OCI-LY3 (cell line): ENCODE data around the gene INPP5A.

ENCODE experiments used
- EZH2phosphoT487 ChIP-seq: fragments of 200-600 bp; shearing (Covaris generic); IDR thresholded peaks from 2 replicates; pipeline ENCODE4 v1.6.1; 2018; ENCODE audit warnings: antibody characterized with exemption, mixed run types, low read depth
- TF ChIP-seq, protein P1 (sequence below): fragments of 200-600, 300-600 bp; sonication (generic); IDR thresholded peaks from 2 replicates; pipeline ENCODE4 v1.5.1; 2014; ENCODE audit warnings: antibody characterized with exemption, low read length, low read depth

DNA sequence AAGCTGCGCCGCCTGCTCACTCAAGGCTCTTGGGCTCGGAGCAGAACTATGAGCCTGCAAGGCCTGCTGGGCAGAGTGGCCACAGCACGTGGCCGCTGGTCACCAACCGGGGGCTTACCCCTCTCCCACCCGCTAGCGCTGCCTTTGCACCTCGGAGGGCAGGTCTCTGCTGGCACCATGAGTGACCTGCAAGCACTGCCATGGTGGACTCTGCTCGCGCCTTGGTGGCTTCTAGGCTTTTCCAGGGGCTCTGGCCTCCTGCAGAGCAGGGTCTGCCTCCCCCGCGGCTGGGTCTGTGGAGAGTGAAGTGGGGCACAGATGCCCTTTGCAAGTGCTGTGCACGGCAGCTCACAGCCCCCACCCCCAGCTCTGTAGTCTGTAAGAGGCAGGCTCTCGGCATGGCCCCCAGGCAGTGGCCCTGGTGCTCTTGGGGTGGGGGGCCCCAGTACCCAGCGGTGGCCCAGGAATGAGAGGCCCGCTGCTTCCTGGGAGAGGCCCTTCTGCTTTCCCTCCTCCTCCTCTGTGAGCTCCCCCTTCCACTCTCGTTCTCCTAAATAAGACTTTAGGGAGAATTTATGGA is 119.6 kb downstream of the INPP5A start:
- TF ChIP-seq, protein P1, sequence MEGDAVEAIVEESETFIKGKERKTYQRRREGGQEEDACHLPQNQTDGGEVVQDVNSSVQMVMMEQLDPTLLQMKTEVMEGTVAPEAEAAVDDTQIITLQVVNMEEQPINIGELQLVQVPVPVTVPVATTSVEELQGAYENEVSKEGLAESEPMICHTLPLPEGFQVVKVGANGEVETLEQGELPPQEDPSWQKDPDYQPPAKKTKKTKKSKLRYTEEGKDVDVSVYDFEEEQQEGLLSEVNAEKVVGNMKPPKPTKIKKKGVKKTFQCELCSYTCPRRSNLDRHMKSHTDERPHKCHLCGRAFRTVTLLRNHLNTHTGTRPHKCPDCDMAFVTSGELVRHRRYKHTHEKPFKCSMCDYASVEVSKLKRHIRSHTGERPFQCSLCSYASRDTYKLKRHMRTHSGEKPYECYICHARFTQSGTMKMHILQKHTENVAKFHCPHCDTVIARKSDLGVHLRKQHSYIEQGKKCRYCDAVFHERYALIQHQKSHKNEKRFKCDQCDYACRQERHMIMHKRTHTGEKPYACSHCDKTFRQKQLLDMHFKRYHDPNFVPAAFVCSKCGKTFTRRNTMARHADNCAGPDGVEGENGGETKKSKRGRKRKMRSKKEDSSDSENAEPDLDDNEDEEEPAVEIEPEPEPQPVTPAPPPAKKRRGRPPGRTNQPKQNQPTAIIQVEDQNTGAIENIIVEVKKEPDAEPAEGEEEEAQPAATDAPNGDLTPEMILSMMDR, result no peak
- no peak for TF ChIP-seq EZH2phosphoT487
